NCI-H1417 (cell line): ENCODE results near the gene BCL7C.
"Not testable (repeated sequence)": the region's sequence is repeated elsewhere in the genome, so short reads cannot be mapped to it uniquely, and the experiment has no call there.

ENCODE experiments used
- DNase-seq, 3 experiments: peaks; one replicate each; lab custom pipeline; 2025; lab: John Stamatoyannopoulos, UW

The BCL7C gene

GRCh38 chr16:30895627-30896260 lies 1.9 kb upstream of the BCL7C start:
- DNase-seq: peak in 2 of 3 experiments; percentile 14 to 47

- peak in 1 of 3 experiments; percentile 6 for DNase-seq
These were observed 877 bp upstream of the BCL7C start for GRCh38 chr16:30894540-30895368.

GRCh38 chr16:30893417-30893743 lies 497 bp downstream of the BCL7C start:
- peak in 2 of 3 experiments; percentile 33 to 43 for DNase-seq

GRCh38 chr16:30892670-30893416 lies 1.0 kb downstream of the BCL7C start:
- DNase-seq: peak in 1 of 3 experiments; percentile 27

- not testable (repeated sequence) for DNase-seq
These were observed 2.6 kb downstream of the BCL7C start for GRCh38 chr16:30891043-30891823.

GRCh38 chr16:30889721-30890120 lies 4.2 kb downstream of the BCL7C start:
- no peak for DNase-seq

GRCh38 chr16:30888856-30889499 lies 4.9 kb downstream of the BCL7C start:
- no peak for DNase-seq

GRCh38 chr16:30887927-30888326 lies 6.0 kb downstream of the BCL7C start:
- DNase-seq: no peak

GRCh38 chr16:30886145-30886544 lies 7.7 kb downstream of the BCL7C start:
- DNase-seq: no peak

GRCh38 chr16:30885196-30885595 lies 8.7 kb downstream of the BCL7C start:
- no peak for DNase-seq

- DNase-seq: no peak
These were observed 9.1 kb downstream of the BCL7C start for GRCh38 chr16:30884760-30885159.

GRCh38 chr16:30882429-30883310 lies 11.2 kb downstream of the BCL7C start:
- DNase-seq: no peak

- peak in 1 of 3 experiments; percentile 25 for DNase-seq
These were observed 17.0 kb downstream of the BCL7C start for GRCh38 chr16:30876867-30877266.

- DNase-seq: peak in 2 of 3 experiments; percentile 43 to 80
These were observed 17.7 kb downstream of the BCL7C start for GRCh38 chr16:30875871-30876801.

GRCh38 chr16:30874821-30875717 lies 18.8 kb downstream of the BCL7C start:
- peak; percentile 92 to 96 (median 93) for DNase-seq

GRCh38 chr16:30874244-30874820 lies 19.5 kb downstream of the BCL7C start:
- DNase-seq: no peak

- DNase-seq: no peak
These were observed 23.0 kb downstream of the BCL7C start for GRCh38 chr16:30870904-30871303.

GRCh38 chr16:30867747-30868146 lies 26.1 kb downstream of the BCL7C start:
- DNase-seq: no peak
